H1 (cell line): ENCODE data around the gene SLC43A2. TPM values are rescaled to one million over a fixed set of nuclear protein-coding genes. Genes with fewer than 3 reads are reported as not detected.

Source experiments
- CTCF ChIA-PET: fragments of 300-600 bp; sonication (Branson Sonifier 250); formaldehyde crosslinking; loops from one replicate; lab custom pipeline; 2021; ENCODE audit not compliant: partially characterized antibody; lab: Charles Lee
- POLR2A ChIA-PET: fragments of 300-600 bp; sonication (Branson Sonifier 250); formaldehyde crosslinking; loops from one replicate; lab custom pipeline; 2021; ENCODE audit warnings: inconsistent platforms; ENCODE audit not compliant: partially characterized antibody; lab: Charles Lee
- DNase-seq, 2 experiments: peaks; one replicate each; pipeline versions ENCODE4 v3.0.0 to v3.0.0-alpha.2; 2010 to 2022; ENCODE audit warnings: low spot score in 2 of 2, low read depth in 1 of 2, mixed read lengths in 1 of 2
- FAIRE-seq: peaks from 2 replicates; lab custom pipeline; 2011; peaks lifted over from hg19 to GRCh38; lab: Jason Lieb, UNC
- H2AFZ ChIP-seq: 2 replicates; pipeline ENCODE4 v1.8.1; 2012; ENCODE audit warnings: low read length, inconsistent platforms
- H2AK5ac ChIP-seq: 2 replicates; pipeline ENCODE4 v1.6.1; 2013; ENCODE audit warnings: low read depth, low read length
- H2BK120ac ChIP-seq: replicated peaks from 2 replicates; pipeline ENCODE3; 2013; ENCODE audit warnings: low read depth, low read length, inconsistent platforms
- H2BK12ac ChIP-seq: 2 replicates; pipeline ENCODE4 v1.6.1; 2013; ENCODE audit warnings: low read depth, low read length
- H2BK15ac ChIP-seq: 2 replicates; pipeline ENCODE4 v1.6.1; 2013; ENCODE audit warnings: low read length
- H2BK20ac ChIP-seq: 2 replicates; pipeline ENCODE4 v1.6.1; 2013; ENCODE audit warnings: low read length
- H2BK5ac ChIP-seq: 2 replicates; pipeline ENCODE4 v1.6.1; 2013; ENCODE audit warnings: low read depth, low read length
- H3K14ac ChIP-seq: 2 replicates; pipeline ENCODE4 v1.6.1; 2013; ENCODE audit warnings: inconsistent platforms; ENCODE audit not compliant: insufficient read length
- H3K18ac ChIP-seq: 2 replicates; pipeline ENCODE4 v1.6.1; 2013; ENCODE audit warnings: low read length; ENCODE audit errors: extremely low read depth
- H3K23ac ChIP-seq: 2 replicates; pipeline ENCODE4 v1.6.1; 2013; ENCODE audit warnings: inconsistent platforms; ENCODE audit not compliant: insufficient read length
- H3K23me2 ChIP-seq: 2 replicates; pipeline ENCODE4 v1.6.1; 2013; ENCODE audit warnings: low read depth, low read length
- H3K27ac ChIP-seq: 2 replicates; pipeline ENCODE4 v1.6.1; 2011; ENCODE audit warnings: low read depth, low read length, inconsistent platforms
- H3K27me3 ChIP-seq, 4 experiments: replicated peaks in 1 of 4; 1 replicate in 1 of 4; 2 replicates in 3 of 4; pipeline versions ENCODE4 v1.6.1 to v1.8.1; 2011 to 2013; ENCODE audit warnings: low read length in 3 of 4, mild to moderate bottlenecking in 3 of 4, inconsistent platforms in 2 of 4, mixed read lengths in 2 of 4, moderate library complexity in 1 of 4; ENCODE audit not compliant: control insufficient read depth in 3 of 4, insufficient read depth in 3 of 4; ENCODE audit errors: extremely low read depth in 1 of 4
- H3K36me3 ChIP-seq, 4 experiments: 2 replicates each; pipeline versions ENCODE4 v1.6.1 to v1.8.1; 2011 to 2013; ENCODE audit warnings: mild to moderate bottlenecking in 4 of 4, low read length in 3 of 4, moderate library complexity in 2 of 4, control low read depth in 1 of 4, inconsistent platforms in 1 of 4; ENCODE audit not compliant: insufficient read depth in 4 of 4, control insufficient read depth in 2 of 4
- H3K4ac ChIP-seq: replicated peaks from 2 replicates; pipeline ENCODE3; 2013; ENCODE audit warnings: low read length, low read depth, mixed read lengths, inconsistent platforms; ENCODE audit not compliant: insufficient read length
- H3K4me1 ChIP-seq, 4 experiments: replicated peaks in 1 of 4; 1 replicate in 1 of 4; 2 replicates in 3 of 4; pipeline versions ENCODE4 v1.6.1 to v1.8.1; 2011 to 2013; ENCODE audit warnings: low read length in 3 of 4, inconsistent platforms in 2 of 4, mixed read lengths in 1 of 4; ENCODE audit not compliant: insufficient read depth in 4 of 4, control insufficient read depth in 3 of 4
- H3K4me2 ChIP-seq, 2 experiments: 2 replicates each; pipeline versions ENCODE4 v1.6.1 to v1.8.1; 2011 to 2013; ENCODE audit warnings: low read depth in 2 of 2, low read length in 2 of 2, control low read depth in 1 of 2, inconsistent platforms in 1 of 2, mild to moderate bottlenecking in 1 of 2; ENCODE audit not compliant: insufficient read depth in 1 of 2
- H3K4me3 ChIP-seq, 4 experiments: fragments of 200-600, 300-600 bp in 1 of 4; sonication (generic), shearing (Covaris generic), sonication (Bioruptor Twin) in 1 of 4; 2 replicates each; pipeline versions ENCODE4 v1.5.1 to v1.8.1; 2011 to 2016; ENCODE audit warnings: low read length in 4 of 4, low read depth in 3 of 4, control low read depth in 2 of 4, inconsistent platforms in 2 of 4, mild to moderate bottlenecking in 2 of 4, mixed read lengths in 1 of 4, moderate library complexity in 1 of 4; ENCODE audit not compliant: insufficient read depth in 2 of 4; ENCODE audit errors: extremely low read depth in 1 of 4
- H3K56ac ChIP-seq: replicated peaks from 2 replicates; pipeline ENCODE3; 2013; ENCODE audit warnings: low read depth, mild to moderate bottlenecking, mixed read lengths, low read length, inconsistent platforms; ENCODE audit not compliant: insufficient read length
- H3K79me1 ChIP-seq: 2 replicates; pipeline ENCODE4 v1.6.1; 2013; ENCODE audit warnings: low read depth, low read length, control low read depth
- H3K79me2 ChIP-seq, 2 experiments: 2 replicates each; pipeline versions ENCODE4 v1.6.1 to v1.8.1; 2012 to 2013; ENCODE audit warnings: low read length in 2 of 2, mild to moderate bottlenecking in 2 of 2, inconsistent platforms in 1 of 2; ENCODE audit not compliant: insufficient read depth in 2 of 2, control insufficient read depth in 1 of 2
- H3K9ac ChIP-seq, 4 experiments: replicated peaks in 1 of 4; 1 replicate in 1 of 4; 2 replicates in 3 of 4; pipeline versions ENCODE4 v1.6.1 to v1.8.1; 2011 to 2013; ENCODE audit warnings: low read depth in 3 of 4, low read length in 3 of 4, control low read depth in 2 of 4, mild to moderate bottlenecking in 2 of 4, moderate library complexity in 2 of 4, inconsistent platforms in 1 of 4; ENCODE audit errors: extremely low read depth in 1 of 4
- H3K9me3 ChIP-seq, 2 experiments: 2 replicates each; pipeline versions ENCODE4 v1.6.1 to v1.8.1; 2012 to 2013; ENCODE audit warnings: mild to moderate bottlenecking in 2 of 2, moderate library complexity in 2 of 2, control low read depth in 1 of 2, inconsistent platforms in 1 of 2, low read depth in 1 of 2, low read length in 1 of 2, mixed read lengths in 1 of 2; ENCODE audit not compliant: insufficient read depth in 2 of 2
- H4K20me1 ChIP-seq, 2 experiments: replicated peaks in 1 of 2; 2 replicates each; pipeline versions ENCODE3 to v1.8.1; 2011 to 2013; ENCODE audit warnings: inconsistent platforms in 2 of 2, low read length in 2 of 2, mild to moderate bottlenecking in 1 of 2; ENCODE audit not compliant: insufficient read depth in 2 of 2, control insufficient read depth in 1 of 2
- H4K5ac ChIP-seq: 2 replicates; pipeline ENCODE4 v1.6.1; 2013; ENCODE audit warnings: low read length, low read depth, mixed read lengths, inconsistent platforms; ENCODE audit not compliant: insufficient read length
- H4K8ac ChIP-seq: 2 replicates; pipeline ENCODE4 v1.8.0; 2013; ENCODE audit warnings: mild to moderate bottlenecking, moderate library complexity, low read length, inconsistent platforms; ENCODE audit not compliant: insufficient read depth; ENCODE audit errors: extremely low read depth
- H4K91ac ChIP-seq: replicated peaks from 2 replicates; pipeline ENCODE3; 2013; ENCODE audit warnings: low read length, mixed read lengths, inconsistent platforms; ENCODE audit not compliant: insufficient read length
- CBX5 ChIP-seq: fragments of 300-800, 300-1000 bp; sonication (generic); IDR thresholded peaks from 2 replicates; pipeline ENCODE4 v1.7.1; 2016; ENCODE audit warnings: antibody characterized with exemption, low read length, low read depth
- CHD1 ChIP-seq: IDR thresholded peaks from 2 replicates; pipeline ENCODE4 v1.6.1; 2012; ENCODE audit warnings: low read depth, low read length, improper control_type of control experiment
- EGR1 ChIP-seq: IDR thresholded peaks from 2 replicates; pipeline ENCODE4 v1.6.1; 2011; ENCODE audit warnings: low read depth, low read length, borderline replicate concordance
- EP300 ChIP-seq, 2 experiments: IDR thresholded peaks; 1 replicate in 1 of 2; 2 replicates in 1 of 2; pipeline ENCODE4 v1.6.1; 2011 to 2012; ENCODE audit warnings: low read depth in 2 of 2, low read length in 2 of 2, mild to moderate bottlenecking in 2 of 2, borderline replicate concordance in 1 of 2, inconsistent platforms in 1 of 2, moderate library complexity in 1 of 2
- EZH2 ChIP-seq: fragments of 200-600 bp; sonication (generic); IDR thresholded peaks from 2 replicates; pipeline ENCODE4 v1.7.1; 2012; ENCODE audit warnings: low read depth, mild to moderate bottlenecking, moderate library complexity, low read length, inconsistent platforms; ENCODE audit not compliant: severe bottlenecking
- HDAC2 ChIP-seq, 2 experiments: fragments of 300-600 bp in 1 of 2; sonication (generic) in 1 of 2; IDR thresholded peaks; 2 replicates each; pipeline ENCODE4 v1.6.1; 2011 to 2012; ENCODE audit warnings: low read depth in 2 of 2, low read length in 2 of 2, mild to moderate bottlenecking in 2 of 2, moderate library complexity in 2 of 2, borderline replicate concordance in 1 of 2, inconsistent platforms in 1 of 2
- POLR2A ChIP-seq, 2 experiments: IDR thresholded peaks; 1 replicate in 1 of 2; 2 replicates in 1 of 2; pipeline ENCODE4 v1.6.1; 2011; ENCODE audit warnings: low read depth in 2 of 2, low read length in 2 of 2, mild to moderate bottlenecking in 2 of 2; ENCODE audit errors: control extremely low read depth in 1 of 2
- POU5F1 ChIP-seq: IDR thresholded peaks from 2 replicates; pipeline ENCODE4 v1.6.1; 2011; ENCODE audit warnings: low read depth, mild to moderate bottlenecking, low read length, moderate library complexity
- SUZ12 ChIP-seq: fragments of 200-600 bp; sonication (generic); IDR thresholded peaks from 2 replicates; pipeline ENCODE4 v1.6.1; 2012; ENCODE audit warnings: mild to moderate bottlenecking, inconsistent platforms, low read length, moderate library complexity, mixed read lengths
- TAF1 ChIP-seq: IDR thresholded peaks from 2 replicates; pipeline ENCODE4 v1.6.1; 2011; ENCODE audit warnings: mild to moderate bottlenecking, low read depth, low read length
- TBP ChIP-seq: IDR thresholded peaks from 2 replicates; pipeline ENCODE4 v1.6.1; 2011; ENCODE audit warnings: low read depth, low read length, improper control_type of control experiment
- WGBS, 2 experiments: shearing (Covaris generic) in 1 of 2; methylation state at CpG; one replicate each; pipeline versions ENCODE4 v1.1.6 to v1.1.7; 2013 to 2015; ENCODE audit warnings: low lambda C conversion rate in 2 of 2, mixed read lengths in 2 of 2, inconsistent platforms in 1 of 2, low coverage in 1 of 2, missing lambda C conversion rate in 1 of 2; ENCODE audit not compliant: insufficient replicate concordance in 2 of 2, insufficient coverage in 1 of 2, insufficient read length in 1 of 2; ENCODE audit errors: extremely low coverage in 1 of 2, missing lambda C conversion rate in 1 of 2; 5-methylcytosine and 5-hydroxymethylcytosine counted together
- polyA plus RNA-seq, 7 experiments: library from polyadenylated mRNA; depleted of rRNA in 3 of 7; stranded (reverse) in 5 of 7; unstranded in 2 of 7; fragments of >200 nt in 5 of 7; fragments of 200-250 nt in 2 of 7; gene quantifications; 1 replicate in 5 of 7; 2 replicates in 1 of 7; 4 replicates in 1 of 7; pipeline versions ENCODE4 v1.2.1 to v1.2.3, GENCODE V29; 2011 to 2013; ENCODE audit warnings: missing spikeins in 2 of 7, mixed read lengths in 2 of 7
- total RNA-seq: library from RNA; stranded (reverse); fragmentation: NEBNext Ultra II Directional; extraction: Animal tissue kit (Norgen Biotek cat#: 25700); gene quantifications from 2 replicates; pipeline ENCODE4 v1.2.1, GENCODE V29; 2021

The SLC43A2 gene
- total and polyA plus RNA-seq, 2 of the 8 experiments (the other 6 are each of a cell fraction or from before 2014, with no cell fraction given): 6.6 to 10.5 TPM

GRCh38 chr17:1638171-1638590 is 9.5 kb upstream of the SLC43A2 start:
- CTCF ChIA-PET: interaction anchor here (0.8 to 4.4 kb wide), 3 partner anchors 8 to 65 kb away, joined by 4 to 36 read pairs (median 4); partner anchors contain the start of gene SLC43A2
- no peak overlapping the region for H3K4me3 ChIP-seq
- H3K27ac ChIP-seq: no peak overlapping the region

More at GRCh38 chr17:1638171-1638590, 9.5 kb upstream of the SLC43A2 start:
- Histone ChIP-seq H3K27me3 (no peaks in the 10 kb centered on the region), H2AK5ac (0 out of 2 replicates have a peak overlapping the region, but pooled peaks have one; percentile 39), H3K18ac (peak overlapping the region; percentile 71), H3K79me1 (no peaks in the 10 kb centered on the region), H3K36me3 (0 out of 8 replicates have a peak, but pooled peaks cover 0 to 2% (median 0%) of the 10 kb centered on the region in 4 experiments), H4K5ac (no peak overlapping the region), H2AFZ (no peak overlapping the region), H2BK5ac (0 out of 2 replicates have a peak overlapping the region, but pooled peaks have one; percentile 35), H2BK12ac (peak overlapping the region; percentile 75; the same call in 1 of the 2 replicates), H3K4me1 (peaks cover 0 to 24% (median 9%) of the 10 kb centered on the region in 4 experiments; a peak in 4 of 7 replicates), H3K14ac (no peak overlapping the region), H3K79me2 (no peaks in the 10 kb centered on the region), H2BK20ac (no peak overlapping the region), H3K23ac (no peak overlapping the region), H4K91ac (no peak overlapping the region), H3K9ac (no peak overlapping the region), H3K4me2 (no peak overlapping the region), H3K23me2 (no peaks in the 10 kb centered on the region), H2BK120ac (no peak overlapping the region), H4K8ac (no peak overlapping the region), H4K20me1 (no peaks in the 10 kb centered on the region), H3K4ac (no peak overlapping the region), H3K9me3 (no peaks in the 10 kb centered on the region), H3K56ac (no peak overlapping the region), H2BK15ac (no peak overlapping the region)
- FAIRE-seq (no peak), DNase-seq (no peak)
- TF ChIP-seq POU5F1 (no peak), SUZ12 (no peak), EGR1 (no peak), HDAC2 (IDR thresholded peaks at IDR 0.05; ENCODE audit: borderline replicate concordance in 1 of 2, low read depth in 2 of 2, low read length in 2 of 2) (no peak), EP300 (IDR thresholded peaks at IDR 0.05; ENCODE audit: borderline replicate concordance in 1 of 2, low read depth in 2 of 2, low read length in 2 of 2) (no peak), TAF1 (no peak), TBP (no peak), CHD1 (no peak), CBX5 (no peak), EZH2 (no peak), POLR2A (IDR thresholded peaks at IDR 0.05; ENCODE audit: control extremely low read depth in 1 of 2, low read depth in 2 of 2, low read length in 2 of 2) (no peak)
- WGBS, 2 experiments: 77% methylated on average over 17 of the region's 17 CpGs; no CpG with 5 or more reads in 1 of the 2 experiments
- POLR2A ChIA-PET: interaction anchor here (2.0 to 4.6 kb wide), 3 partner anchors 8 to 52 kb away, joined by 6 to 29 read pairs (median 11); partner anchors contain the start of gene SLC43A2
